GM20000 (cell line): Measurements from ENCODE around the gene LYRM4.

Experiments
- DNase-seq: peaks from one replicate; pipeline ENCODE4 v3.0.0; 2012; ENCODE audit warnings: low spot score
- CTCF ChIP-seq: IDR thresholded peaks from 2 replicates; pipeline ENCODE4 v1.5.1; 2012; ENCODE audit warnings: mild to moderate bottlenecking, control low read depth; ENCODE audit errors: extremely low read depth, missing control alignments

LYRM4 gene

GRCh38 chr6:5274231-5274630 lies 13.5 kb upstream of the LYRM4 start:
- TF ChIP-seq CTCF, result no peak
- DNase-seq, result no peak

- DNase-seq, result no peak
- no peak for TF ChIP-seq CTCF
These were observed 11.2 kb upstream of the LYRM4 start for GRCh38 chr6:5271926-5272325.

- DNase-seq, result no peak
- TF ChIP-seq CTCF, result no peak
These were observed 9.4 kb upstream of the LYRM4 start for GRCh38 chr6:5270093-5270680.

GRCh38 chr6:5266423-5266822 lies 5.7 kb upstream of the LYRM4 start:
- no peak for DNase-seq
- TF ChIP-seq CTCF, result no peak

- no peak for DNase-seq
- no peak for TF ChIP-seq CTCF
These were observed 877 bp upstream of the LYRM4 start for GRCh38 chr6:5261545-5262109.

- peak; percentile 85 for DNase-seq
- no peak for TF ChIP-seq CTCF
These were observed 584 bp downstream of the LYRM4 start for GRCh38 chr6:5260111-5260620.

GRCh38 chr6:5259428-5259827 lies 1.3 kb downstream of the LYRM4 start:
- TF ChIP-seq CTCF, result no peak
- DNase-seq, result no peak
